GM21526 (cell line): ENCODE data around the gene CLK3.
"Not testable (repeated sequence)": the region's sequence is repeated elsewhere in the genome, so short reads cannot be mapped to it uniquely, and the experiment has no call there.

Source experiments
- ATAC-seq: cut with Tn5 transposase; IDR thresholded peaks from one replicate; pipeline ENCODE4 v1.9.1; 2021; ENCODE audit warnings: moderate library complexity; ENCODE audit not compliant: unreplicated experiment, low FRiP score

Gene CLK3

GRCh38 chr15:74619916-74620635, 4.4 kb downstream of the CLK3 start:
- no peak for ATAC-seq

GRCh38 chr15:74620636-74621545, 5.3 kb downstream of the CLK3 start:
- no peak for ATAC-seq

GRCh38 chr15:74621546-74621920, 5.9 kb downstream of the CLK3 start:
- no peak for ATAC-seq

GRCh38 chr15:74621936-74622335, 6.3 kb downstream of the CLK3 start:
- ATAC-seq = no peak

GRCh38 chr15:74622758-74623157, 7.1 kb downstream of the CLK3 start:
- ATAC-seq = no peak

GRCh38 chr15:74624020-74624602, 8.5 kb downstream of the CLK3 start:
- ATAC-seq = no peak

- ATAC-seq = no peak
These were observed 10.1 kb downstream of the CLK3 start for GRCh38 chr15:74625693-74626092.

- ATAC-seq = no peak
These were observed 10.7 kb downstream of the CLK3 start for GRCh38 chr15:74626336-74626735.

GRCh38 chr15:74626752-74627692, 11.4 kb downstream of the CLK3 start:
- ATAC-seq = no peak

- ATAC-seq = no peak
These were observed 12.1 kb downstream of the CLK3 start for GRCh38 chr15:74627766-74628165.

GRCh38 chr15:74628199-74628598, 12.6 kb downstream of the CLK3 start:
- no peak for ATAC-seq

GRCh38 chr15:74628949-74629348, 13.3 kb downstream of the CLK3 start:
- no peak for ATAC-seq

GRCh38 chr15:74629696-74630095, 14.1 kb downstream of the CLK3 start:
- ATAC-seq = not testable (repeated sequence)

- ATAC-seq = no peak
These were observed 14.8 kb downstream of the CLK3 start for GRCh38 chr15:74630284-74631086.

- no peak for ATAC-seq
These were observed 15.4 kb downstream of the CLK3 start for GRCh38 chr15:74631087-74631385.

- ATAC-seq = no peak
These were observed 15.8 kb downstream of the CLK3 start for GRCh38 chr15:74631408-74631807.

- ATAC-seq = no peak
These were observed 16.4 kb downstream of the CLK3 start for GRCh38 chr15:74631935-74632560.

- no peak for ATAC-seq
These were observed 17.0 kb downstream of the CLK3 start for GRCh38 chr15:74632601-74633000.

GRCh38 chr15:74633781-74634180, 18.1 kb downstream of the CLK3 start:
- no peak for ATAC-seq
